ENCODE data around the gene BCAR1. TPM values are rescaled to one million over a fixed set of nuclear protein-coding genes. Genes with fewer than 3 reads are reported as not detected.

Gene BCAR1
- total and polyA plus RNA-seq, 2 donors = 2.9 to 14.5 TPM

DNA sequence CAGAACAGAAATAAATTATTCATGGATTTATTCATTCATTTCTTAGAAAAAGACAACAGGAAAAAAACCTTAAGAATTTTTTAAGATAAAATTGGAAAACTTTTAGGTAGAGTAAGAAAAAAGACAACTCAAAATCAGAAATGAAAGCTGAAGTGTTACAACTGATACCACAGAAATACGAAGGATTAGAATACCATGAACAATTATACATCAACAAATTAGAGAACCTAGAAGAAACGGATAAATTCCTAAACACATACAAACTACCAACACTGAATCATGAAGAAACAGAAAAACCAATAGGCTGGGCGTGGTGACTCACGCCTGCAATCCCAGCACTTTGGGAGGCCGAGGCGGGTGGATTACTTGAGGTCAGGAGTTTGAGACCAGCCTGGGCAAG is 72.2 kb downstream of the BCAR1 start:
- peaks cover 5 to 20% of the 10 kb centered on the region in 2 donors for H3K9me3 ChIP-seq (ENCODE audit: control insufficient read depth in 2 of 2, insufficient read depth in 1 of 2, low read length in 1 of 2)
- peaks cover 0 to 3% of the 10 kb centered on the region in 2 donors for H3K36me3 ChIP-seq (ENCODE audit: control insufficient read depth in 2 of 2, insufficient read depth in 2 of 2, low read length in 1 of 2)
- no peak overlapping the region for H3K27ac ChIP-seq (ENCODE audit: low read depth in 1 of 2, low read length in 1 of 2)
- no peaks in the 10 kb centered on the region for H3K4me1 ChIP-seq (ENCODE audit: control insufficient read depth in 2 of 2, insufficient read depth in 2 of 2, low read length in 2 of 2)
- H3K27me3 ChIP-seq (ENCODE audit: control insufficient read depth in 2 of 2, insufficient read depth in 1 of 2, low read length in 1 of 2) = no peaks in the 10 kb centered on the region
- 96% methylated on average over 6 of the region's 6 CpGs for WGBS
- DNase-seq (ENCODE audit: low read depth in 6 of 9, low spot score in 9 of 9) = no peak
- H3K4me3 ChIP-seq (ENCODE audit: low read length in 2 of 2) = no peak overlapping the region

Other genes with a start within 250 kb of the BCAR1 start
- gene LDHD, start 134.8 kb downstream of the BCAR1 start, total RNA-seq = 0.99 TPM
- 1.6 TPM for gene LDHD, start 134.8 kb downstream of the BCAR1 start, polyA plus RNA-seq
- 26.5 TPM for gene ZFP1, start 103.1 kb downstream of the BCAR1 start, total RNA-seq
- gene ZFP1, start 103.1 kb downstream of the BCAR1 start, polyA plus RNA-seq = 10.8 TPM
- not detected for gene CTRB2, start 44.5 kb downstream of the BCAR1 start, total RNA-seq
- 0.59 TPM for gene CTRB2, start 44.5 kb downstream of the BCAR1 start, polyA plus RNA-seq
- gene CTRB1, start 32.6 kb downstream of the BCAR1 start, total RNA-seq = 0.14 TPM
- gene CTRB1, start 32.6 kb downstream of the BCAR1 start, polyA plus RNA-seq = 0.78 TPM
- gene CFDP1, start 181.9 kb upstream of the BCAR1 start, total RNA-seq = 78.3 TPM
- gene CFDP1, start 181.9 kb upstream of the BCAR1 start, polyA plus RNA-seq = 78.5 TPM
- 18.8 TPM for gene TMEM170A, start 213.1 kb upstream of the BCAR1 start, total RNA-seq
- gene TMEM170A, start 213.1 kb upstream of the BCAR1 start, polyA plus RNA-seq = 11.1 TPM
- 0.09 TPM for gene CHST6, start 243.8 kb upstream of the BCAR1 start, total RNA-seq
- gene CHST6, start 243.8 kb upstream of the BCAR1 start, polyA plus RNA-seq = 0.87 TPM